LNCaP clone FGC (cell line): ENCODE data around the gene UBXN6.
A peak's percentile ranks its signal among the peaks of the same experiment; 100 is the strongest.

Experiments
- DNase-seq: peaks from one replicate; pipeline ENCODE4 v3.0.0-alpha.2; 2011; ENCODE audit warnings: low read depth
- H3K4me3 ChIP-seq: 2 replicates; pipeline ENCODE4 v1.5.1; 2011; ENCODE audit warnings: mild to moderate bottlenecking, low read depth, low read length, control low read depth
- CTCF ChIP-seq: IDR thresholded peaks from 2 replicates; pipeline ENCODE4 v1.5.1; 2012; ENCODE audit warnings: mild to moderate bottlenecking; ENCODE audit not compliant: control insufficient read depth, insufficient read depth; ENCODE audit errors: extremely low read depth

The UBXN6 gene

GRCh38 chr19:4457654-4458395 lies at the start of gene UBXN6:
TSS of gene UBXN6 (minus strand) at chr19:4457794. CDS start at chr19:4457697, 97 bp downstream.
- peak; percentile 96 for DNase-seq
- no peak for TF ChIP-seq CTCF
- H3K4me3 ChIP-seq, result peak within 1 kb of the TSS; percentile 84

- no peak for DNase-seq
- H3K4me3 ChIP-seq, result no peak overlapping the region
- TF ChIP-seq CTCF, result no peak
Observed at GRCh38 chr19:4507150-4507452, 49.5 kb upstream of the UBXN6 start.

GRCh38 chr19:4506449-4507149 lies 49.0 kb upstream of the UBXN6 start:
- H3K4me3 ChIP-seq, result no peak overlapping the region
- no peak for TF ChIP-seq CTCF
- no peak for DNase-seq

- TF ChIP-seq CTCF, result no peak
- DNase-seq, result no peak
- H3K4me3 ChIP-seq, result no peak overlapping the region
Observed at GRCh38 chr19:4505570-4506448, 48.2 kb upstream of the UBXN6 start.

GRCh38 chr19:4504891-4505569 lies 47.4 kb upstream of the UBXN6 start:
- TF ChIP-seq CTCF, result no peak
- DNase-seq, result no peak
- no peak overlapping the region for H3K4me3 ChIP-seq

GRCh38 chr19:4504297-4504701 lies 46.7 kb upstream of the UBXN6 start:
- DNase-seq, result no peak
- TF ChIP-seq CTCF, result no peak
- H3K4me3 ChIP-seq, result no peak overlapping the region
